Left lung (tissue), 10 donors: ENCODE data around the gene CIB4. TPM values are rescaled to one million over a fixed set of nuclear protein-coding genes. Genes with fewer than 3 reads are reported as not detected.

ENCODE experiments used
- ATAC-seq: fragments of 200-7000 bp; cut with Tn5 transposase; one replicate; pipeline ENCODE4 v1.9.1; 2020; ENCODE audit warnings: moderate library complexity
- DNase-seq, 4 donors: peaks; one replicate each; pipeline ENCODE4 v3.0.0-alpha.2; 2013 to 2020
- H3K27ac ChIP-seq, 2 donors: fragments of 200-600 bp; sonication (generic) in 1 of 2; one replicate each; pipeline versions ENCODE4 v1.5.0 to v1.8.0; 2020 to 2021
- H3K27me3 ChIP-seq, 2 donors: fragments of 200-600 bp; sonication (generic) in 1 of 2; one replicate each; pipeline versions ENCODE4 v1.5.0 to v1.8.0; 2020 to 2021
- H3K36me3 ChIP-seq, 2 donors: fragments of 200-600 bp; sonication (generic) in 1 of 2; one replicate each; pipeline versions ENCODE4 v1.5.0 to v1.8.0; 2020 to 2021
- H3K4me1 ChIP-seq, 2 donors: fragments of 200-600 bp; one replicate each; pipeline ENCODE4 v1.8.0; 2021
- H3K4me3 ChIP-seq, 2 donors: fragments of 200-600 bp; sonication (generic) in 1 of 2; one replicate each; pipeline versions ENCODE4 v1.5.0 to v1.8.0; 2020 to 2021; ENCODE audit warnings: mild to moderate bottlenecking in 1 of 2
- H3K9me3 ChIP-seq, 2 donors: fragments of 200-600 bp; sonication (generic) in 1 of 2; one replicate each; pipeline versions ENCODE4 v1.5.0 to v1.8.0; 2020 to 2021
- intact Hi-C, 2 donors: fragments of 100-400 bp; cut with DNase I; formaldehyde crosslinking; loops; one replicate each; pipeline versions ENCODE4 v1.11.2 to v1.14.2; 2022
- polyA plus RNA-seq, 6 donors: library from polyadenylated mRNA; unstranded; fragments of 120-200 nt; gene quantifications; one replicate each; pipeline ENCODE4 v1.2.1, GENCODE V29; 2013; ENCODE audit not compliant: insufficient read length in 6 of 6
- total RNA-seq, 2 donors: library from RNA; stranded (reverse); fragmentation: NEBNext Ultra II Directional; extraction: Animal tissue kit (Norgen Biotek cat#: 25700); gene quantifications; one replicate each; pipeline ENCODE4 v1.2.1, GENCODE V29; 2021
- TF ChIP-seq, protein P1 (sequence below), 2 donors: fragments of 200-600 bp; sonication (generic) in 1 of 2; IDR thresholded peaks; one replicate each; pipeline versions ENCODE4 v1.5.0 to v1.8.0; 2021; ENCODE audit warnings: antibody characterized with exemption in 2 of 2
- donor health status: DM: no; HTN: yes; CAD: no.
- donor health status: DM: no; HTN: no; CAD: no.

Gene CIB4
- total and polyA plus RNA-seq, 8 donors = 1.0 to 2.4 (median 1.8) TPM; not detected in 2

DNA sequence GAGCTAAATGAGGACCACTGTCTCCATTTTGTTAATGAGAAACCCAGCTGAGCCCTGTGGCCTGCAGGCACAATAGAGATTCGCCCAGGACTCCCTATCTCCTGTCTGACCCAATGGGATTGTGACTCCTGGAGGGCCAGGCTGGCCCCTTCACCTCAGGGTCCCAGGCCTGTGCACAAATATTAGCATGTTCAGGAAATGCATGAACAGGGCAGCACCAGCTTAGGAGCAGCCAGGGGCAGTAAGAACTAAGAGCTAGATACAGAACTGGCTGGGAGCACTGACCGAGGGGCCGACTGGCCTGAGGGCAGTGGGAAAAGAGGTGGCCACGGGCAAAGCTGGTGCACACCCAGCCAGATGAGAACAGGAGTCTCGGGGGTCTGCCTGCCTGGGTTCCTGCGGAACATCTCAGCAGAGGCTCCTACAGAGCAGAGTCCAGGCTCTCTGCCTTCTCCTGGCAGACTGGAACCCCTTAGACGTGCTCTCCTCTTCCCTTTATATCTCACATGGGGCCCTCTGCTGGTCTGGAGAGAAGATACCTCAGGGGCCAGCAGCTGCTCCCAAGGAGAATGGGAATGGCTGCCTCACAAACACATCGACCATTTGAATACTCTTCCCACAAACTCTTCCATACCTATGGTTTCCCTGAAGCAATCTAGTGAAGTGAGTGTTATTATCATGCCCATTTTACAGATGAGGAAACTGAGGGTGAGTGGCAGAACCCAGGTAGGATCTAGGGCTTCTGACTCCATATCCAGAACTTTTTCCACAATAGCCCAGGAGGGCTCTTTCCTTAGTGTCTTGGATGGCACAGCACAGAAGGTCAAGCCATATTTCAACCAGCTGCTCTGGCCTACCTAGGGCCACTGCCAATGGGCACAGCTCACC, 85.7 kb downstream of the CIB4 start:
- Histone ChIP-seq H3K27ac (no peak overlapping the region), H3K27me3 (peaks cover 16 to 60% of the 10 kb centered on the region in 2 donors), H3K4me3 (no peak overlapping the region), H3K9me3 (no peaks in the 10 kb centered on the region), H3K36me3 (no peaks in the 10 kb centered on the region), H3K4me1 (no peaks in the 10 kb centered on the region)
- ATAC-seq (no peak), DNase-seq (peak in 1 of 4 donors; percentile 43)
- TF ChIP-seq, protein P1, sequence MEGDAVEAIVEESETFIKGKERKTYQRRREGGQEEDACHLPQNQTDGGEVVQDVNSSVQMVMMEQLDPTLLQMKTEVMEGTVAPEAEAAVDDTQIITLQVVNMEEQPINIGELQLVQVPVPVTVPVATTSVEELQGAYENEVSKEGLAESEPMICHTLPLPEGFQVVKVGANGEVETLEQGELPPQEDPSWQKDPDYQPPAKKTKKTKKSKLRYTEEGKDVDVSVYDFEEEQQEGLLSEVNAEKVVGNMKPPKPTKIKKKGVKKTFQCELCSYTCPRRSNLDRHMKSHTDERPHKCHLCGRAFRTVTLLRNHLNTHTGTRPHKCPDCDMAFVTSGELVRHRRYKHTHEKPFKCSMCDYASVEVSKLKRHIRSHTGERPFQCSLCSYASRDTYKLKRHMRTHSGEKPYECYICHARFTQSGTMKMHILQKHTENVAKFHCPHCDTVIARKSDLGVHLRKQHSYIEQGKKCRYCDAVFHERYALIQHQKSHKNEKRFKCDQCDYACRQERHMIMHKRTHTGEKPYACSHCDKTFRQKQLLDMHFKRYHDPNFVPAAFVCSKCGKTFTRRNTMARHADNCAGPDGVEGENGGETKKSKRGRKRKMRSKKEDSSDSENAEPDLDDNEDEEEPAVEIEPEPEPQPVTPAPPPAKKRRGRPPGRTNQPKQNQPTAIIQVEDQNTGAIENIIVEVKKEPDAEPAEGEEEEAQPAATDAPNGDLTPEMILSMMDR (IDR thresholded peaks at IDR 0.05) = no peak
- intact Hi-C loops = no loop called here

DNA sequence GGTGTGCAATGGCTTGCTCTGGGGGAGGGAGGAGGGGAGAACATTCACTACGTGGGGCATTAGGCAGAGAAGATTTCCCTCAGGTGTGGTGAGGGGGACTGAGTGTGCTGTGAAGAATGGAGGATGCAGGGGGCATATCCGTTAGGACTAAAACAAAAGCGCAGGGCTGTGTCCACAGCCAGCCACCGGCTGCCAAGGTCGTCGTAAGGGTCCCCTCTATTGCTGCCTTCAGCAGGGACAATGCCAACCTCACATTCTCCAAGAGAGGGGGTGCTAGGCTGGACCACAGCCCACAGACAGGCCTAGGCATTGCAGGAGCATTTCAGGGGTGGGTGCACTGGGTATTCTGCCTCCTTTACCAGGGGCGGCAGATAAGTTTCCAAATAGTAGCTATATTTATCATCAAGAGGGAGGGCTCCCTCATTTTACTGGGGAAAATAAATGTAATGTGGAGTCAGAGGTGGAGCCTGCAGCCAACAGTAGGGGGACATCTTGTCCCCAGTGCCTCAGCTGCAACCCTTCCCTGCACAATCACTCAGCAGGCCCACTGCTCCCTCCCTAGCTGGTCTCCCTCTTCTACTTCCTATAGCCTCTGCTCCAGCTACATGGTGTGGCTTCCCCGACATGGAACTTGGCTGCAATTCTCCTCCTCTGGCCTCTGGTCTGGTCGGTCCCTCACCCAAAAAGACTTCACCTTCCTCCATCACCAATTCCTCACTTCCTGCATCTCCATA, 88.4 kb downstream of the CIB4 start:
- intact Hi-C loops = no loop called here
- H3K4me3 ChIP-seq = no peak overlapping the region
- DNase-seq = no peak

DNA sequence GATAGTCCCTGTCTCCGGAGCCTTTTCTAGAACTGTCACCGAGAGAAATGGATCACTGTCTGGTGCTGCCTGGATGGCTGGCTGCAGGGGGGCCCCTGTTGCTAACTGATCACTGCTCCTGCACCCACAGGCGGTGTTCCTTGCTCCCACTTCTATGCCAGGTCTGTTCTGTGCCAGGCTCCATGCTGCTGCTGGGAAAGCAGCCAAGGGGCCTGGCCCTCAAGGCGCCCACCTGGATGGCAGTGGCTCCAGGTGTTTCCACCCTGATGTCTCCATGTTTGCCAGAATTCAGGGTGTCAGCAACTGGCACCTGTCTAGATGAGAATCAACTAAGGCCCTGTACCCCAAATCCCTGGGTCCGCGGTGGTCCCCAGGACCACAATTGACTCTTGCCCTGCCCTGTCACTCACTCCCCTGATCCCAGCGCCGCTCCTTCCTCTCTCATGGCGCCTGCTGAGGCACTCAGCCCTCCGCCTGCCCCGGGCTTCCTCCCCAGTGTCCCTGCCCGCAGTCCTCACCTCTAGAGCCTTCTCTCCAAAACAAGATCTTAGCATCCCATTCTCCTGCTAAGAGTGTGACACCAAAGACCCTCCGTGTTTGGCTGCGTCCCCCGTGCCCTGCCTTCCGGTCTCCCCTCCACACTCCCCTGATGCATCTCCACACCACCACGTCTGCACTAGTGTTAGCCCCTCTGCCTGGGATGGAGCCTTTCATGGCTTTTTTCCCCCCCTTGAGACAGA, 90.7 kb downstream of the CIB4 start:
- H3K27me3 ChIP-seq = peaks cover 0 to 17% of the 10 kb centered on the region in 2 donors
- H3K27ac ChIP-seq = no peak overlapping the region
- TF ChIP-seq, protein P1 (IDR thresholded peaks at IDR 0.05) = no peak
- intact Hi-C loops = no loop called here
- no peaks in the 10 kb centered on the region for H3K9me3 ChIP-seq
- DNase-seq (peak in 1 of 4 donors; percentile 48), ATAC-seq (no peak)
- H3K36me3 ChIP-seq = no peaks in the 10 kb centered on the region
- no peak overlapping the region for H3K4me3 ChIP-seq
- no peaks in the 10 kb centered on the region for H3K4me1 ChIP-seq

More for the DNA sequence above, 88.4 kb downstream of the CIB4 start:
- peaks cover 0 to 36% of the 10 kb centered on the region in 2 donors for H3K27me3 ChIP-seq
- H3K36me3 ChIP-seq = no peaks in the 10 kb centered on the region
- no peaks in the 10 kb centered on the region for H3K9me3 ChIP-seq
- H3K4me1 ChIP-seq = no peaks in the 10 kb centered on the region
- TF ChIP-seq, protein P1 (IDR thresholded peaks at IDR 0.05) = no peak
- H3K27ac ChIP-seq = no peak overlapping the region
- no peak for ATAC-seq

DNA sequence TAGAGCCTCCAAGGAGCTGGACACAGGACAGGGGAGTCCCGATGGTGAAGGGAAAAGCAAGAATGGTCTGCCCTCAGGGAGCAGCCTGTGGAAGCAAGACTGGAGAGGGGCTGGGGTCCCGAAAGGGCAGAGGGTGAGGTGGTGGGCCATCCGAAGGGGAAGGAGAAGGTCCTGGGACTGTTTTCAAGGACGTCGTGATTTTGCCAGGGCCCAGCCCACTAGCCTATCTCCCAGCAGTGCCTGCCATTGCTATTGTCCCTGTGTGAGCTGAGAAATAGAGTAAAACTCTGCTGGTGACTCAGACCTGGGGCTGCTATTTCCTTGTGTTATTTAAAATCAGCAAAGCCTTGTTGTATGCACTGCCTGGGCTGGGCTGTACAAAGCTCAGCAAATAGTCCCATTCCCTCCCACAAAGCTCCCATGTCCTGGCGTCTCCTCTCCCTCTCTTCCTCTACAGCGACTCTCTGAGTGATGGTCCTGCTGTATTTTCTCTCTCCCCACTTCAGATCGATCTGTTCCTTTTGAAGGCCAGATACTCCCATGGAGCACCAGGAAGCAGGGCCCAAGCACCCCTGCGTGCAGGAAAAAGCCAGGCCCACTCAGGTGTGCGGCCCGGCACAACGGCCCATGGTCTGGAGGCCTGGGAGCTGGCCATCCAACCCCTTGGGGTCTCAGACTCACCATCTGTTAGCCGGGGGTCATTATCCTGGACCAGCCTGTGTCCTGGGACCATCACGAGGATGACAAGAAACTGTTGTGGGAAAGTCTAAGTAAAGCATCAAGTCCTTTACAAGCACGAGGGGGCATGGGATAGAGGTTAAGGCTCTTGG, 98.3 kb downstream of the CIB4 start:
- H3K27me3 ChIP-seq = peaks cover 0 to 13% of the 10 kb centered on the region in 2 donors
- H3K4me1 ChIP-seq = no peaks in the 10 kb centered on the region
- DNase-seq (peak in 1 of 4 donors; percentile 4), ATAC-seq (no peak)
- no peaks in the 10 kb centered on the region for H3K36me3 ChIP-seq
- H3K27ac ChIP-seq = no peak overlapping the region
- intact Hi-C loops = no loop called here
- no peaks in the 10 kb centered on the region for H3K9me3 ChIP-seq
- TF ChIP-seq, protein P1 (IDR thresholded peaks at IDR 0.05) = no peak
- no peak overlapping the region for H3K4me3 ChIP-seq
